ENCODE results near the gene KIF13A.
"Not testable (repeated sequence)": the region's sequence is repeated elsewhere in the genome, so short reads cannot be mapped to it uniquely, and the experiment has no call there.

Gene KIF13A

GRCh38 chr6:18025596-18025995 is 38.2 kb upstream of the KIF13A start:
- DNase-seq (ENCODE audit: insufficient read length, low spot score) (no peak), FAIRE-seq (no peak)
- no peak for TF ChIP-seq CTCF (IDR thresholded peaks at IDR 0.05; ENCODE audit: insufficient read depth, missing control alignments)

DNA sequence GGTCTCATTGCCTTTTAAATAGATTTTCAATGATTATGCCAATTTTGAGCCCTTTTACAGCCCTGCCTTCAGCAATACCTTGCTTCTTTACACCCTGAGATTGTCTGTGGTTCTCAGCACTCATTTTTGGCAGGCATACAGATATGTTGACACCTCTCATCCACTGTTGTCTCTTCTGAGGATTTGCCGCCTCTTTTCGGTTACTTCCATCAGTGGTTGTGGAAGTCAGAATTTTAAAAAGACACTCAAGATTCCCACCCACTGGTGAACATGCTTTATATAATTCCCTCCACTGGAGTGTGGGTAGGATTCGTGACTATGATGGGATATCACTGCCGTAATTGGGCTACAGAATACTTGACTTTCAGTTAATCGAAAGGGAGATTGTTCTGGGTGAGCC is 37.4 kb upstream of the KIF13A start:
- DNase-seq (ENCODE audit: insufficient read length, low spot score) (no peak), FAIRE-seq (no peak)
- TF ChIP-seq CTCF (IDR thresholded peaks at IDR 0.05; ENCODE audit: insufficient read depth, missing control alignments), result no peak

GRCh38 chr6:18023891-18024290 is 36.5 kb upstream of the KIF13A start:
- FAIRE-seq (no peak), DNase-seq (ENCODE audit: insufficient read length, low spot score) (no peak)
- no peak for TF ChIP-seq CTCF (IDR thresholded peaks at IDR 0.05; ENCODE audit: insufficient read depth, missing control alignments)

- FAIRE-seq (no peak), DNase-seq (ENCODE audit: insufficient read length, low spot score) (no peak)
- TF ChIP-seq CTCF (IDR thresholded peaks at IDR 0.05; ENCODE audit: insufficient read depth, missing control alignments), result no peak
Observed at GRCh38 chr6:18022398-18023231, 35.2 kb upstream of the KIF13A start.

- TF ChIP-seq CTCF (IDR thresholded peaks at IDR 0.05; ENCODE audit: insufficient read depth, missing control alignments), result no peak
- no peak for DNase-seq (ENCODE audit: insufficient read length, low spot score)
- FAIRE-seq, result no peak
Observed at GRCh38 chr6:18021166-18021850, 33.9 kb upstream of the KIF13A start.

DNA sequence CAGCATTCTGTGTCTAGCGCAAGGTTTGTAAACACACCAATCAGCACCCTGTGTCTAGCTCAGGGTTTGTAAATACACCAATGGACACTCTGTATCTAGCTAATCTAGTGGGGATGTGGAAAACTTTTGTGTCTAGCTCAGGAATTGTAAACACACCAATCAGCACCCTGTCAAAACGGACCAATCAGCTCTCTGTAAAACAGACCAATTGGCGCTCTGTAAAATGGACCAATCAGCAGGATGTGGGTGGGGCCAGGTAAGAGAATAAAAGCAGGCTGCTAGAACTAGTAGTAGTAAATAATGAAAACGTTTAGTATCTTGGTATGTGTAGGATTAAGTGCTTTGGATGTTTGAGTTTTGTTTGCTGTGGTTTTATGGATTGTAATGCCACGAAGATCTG is 33.1 kb upstream of the KIF13A start:
- not testable (repeated sequence) for DNase-seq (ENCODE audit: insufficient read length, low spot score); FAIRE-seq

GRCh38 chr6:18019539-18020534 is 32.4 kb upstream of the KIF13A start:
- FAIRE-seq, result no peak
- TF ChIP-seq CTCF (IDR thresholded peaks at IDR 0.05; ENCODE audit: insufficient read depth, missing control alignments), result no peak
- DNase-seq (ENCODE audit: insufficient read length, low spot score), result no peak

GRCh38 chr6:18019133-18019532 is 31.7 kb upstream of the KIF13A start:
- FAIRE-seq; DNase-seq (ENCODE audit: insufficient read length, low spot score): not testable (repeated sequence)

Measured in D721Med (cell line).